Mesothelial cell of epicardium (in vitro differentiated cells): ENCODE results near the gene TALDO1. TPM values are rescaled to one million over a fixed set of nuclear protein-coding genes. Genes with fewer than 3 reads are reported as not detected.

Experiments
- DNase-seq, 2 experiments: peaks; one replicate each; pipeline ENCODE4 v3.0.0; 2021; ENCODE audit warnings: low spot score in 2 of 2; ENCODE audit not compliant: unreplicated experiment in 2 of 2
- H3K27ac Mint-ChIP-seq: 2 replicates; pipeline ENCODE4 v1.8.0; 2021; ENCODE audit warnings: mixed read lengths
- H3K27me3 Mint-ChIP-seq: 2 replicates; pipeline ENCODE4 v1.8.0; 2021; ENCODE audit warnings: low read depth, mixed read lengths
- H3K36me3 Mint-ChIP-seq: 2 replicates; pipeline ENCODE4 v1.8.0; 2021; ENCODE audit warnings: mixed read lengths
- H3K4me1 Mint-ChIP-seq: 2 replicates; pipeline ENCODE4 v1.8.0; 2021; ENCODE audit warnings: mixed read lengths
- H3K4me3 Mint-ChIP-seq: 2 replicates; pipeline ENCODE4 v1.8.0; 2021; ENCODE audit warnings: mild to moderate bottlenecking, moderate library complexity, mixed read lengths
- H3K9me3 Mint-ChIP-seq: 2 replicates; pipeline ENCODE4 v1.8.0; 2021; ENCODE audit warnings: mixed read lengths
- CTCF ChIP-seq: fragments of 200-600 bp; sonication (generic); IDR thresholded peaks from one replicate; pipeline ENCODE4 v1.5.0; 2021; ENCODE audit warnings: antibody characterized with exemption; ENCODE audit not compliant: unreplicated experiment
- total RNA-seq: library from RNA; stranded (reverse); gene quantifications from 3 replicates; pipeline ENCODE4 v1.2.1, GENCODE V29; 2021

TALDO1 gene
- total RNA-seq, 1 donor from 2014 or later: 97.5 TPM

GRCh38 chr11:705646-706438, 41.4 kb upstream of the TALDO1 start, which contains the start of gene EPS8L2:
EPS8L2 (plus strand) TSS chr11:706231; CDS start chr11:709408, 3,177 bp downstream.
- Mint-ChIP-seq H3K4me3 (peak within 1 kb of the TSS; percentile 68), H3K27ac (peak within 1 kb of the TSS; percentile 91), H3K4me1 (peaks cover 16% of the 10 kb centered on the region), H3K36me3 (peaks cover 1% of the 10 kb centered on the region), H3K9me3 (no peaks in the 10 kb centered on the region), H3K27me3 (peaks cover 6% of the 10 kb centered on the region)
- DNase-seq: no peak
- TF ChIP-seq CTCF: no peak

- no peaks in the 10 kb centered on the region for H3K9me3 Mint-ChIP-seq
- H3K36me3 Mint-ChIP-seq: peaks cover 2% of the 10 kb centered on the region
- DNase-seq: no peak
- peak overlapping the region; percentile 68 for H3K4me3 Mint-ChIP-seq
- H3K27ac Mint-ChIP-seq: peak overlapping the region; percentile 56
- H3K27me3 Mint-ChIP-seq: peaks cover 6% of the 10 kb centered on the region
- TF ChIP-seq CTCF: no peak
- H3K4me1 Mint-ChIP-seq: peaks cover 18% of the 10 kb centered on the region
Observed at GRCh38 chr11:706439-706956, 40.8 kb upstream of the TALDO1 start.

GRCh38 chr11:706957-707816, 40.1 kb upstream of the TALDO1 start:
- Mint-ChIP-seq H3K36me3 (peaks cover 2% of the 10 kb centered on the region), H3K27ac (peak overlapping the region; percentile 91), H3K9me3 (no peaks in the 10 kb centered on the region), H3K4me3 (peak overlapping the region; percentile 68), H3K27me3 (peaks cover 6% of the 10 kb centered on the region), H3K4me1 (peaks cover 18% of the 10 kb centered on the region)
- TF ChIP-seq CTCF: no peak
- DNase-seq: no peak

- Mint-ChIP-seq H3K4me1 (peaks cover 18% of the 10 kb centered on the region), H3K4me3 (peak overlapping the region; percentile 63), H3K9me3 (no peaks in the 10 kb centered on the region), H3K27me3 (peaks cover 6% of the 10 kb centered on the region), H3K27ac (peak overlapping the region; percentile 91), H3K36me3 (peaks cover 2% of the 10 kb centered on the region)
- no peak for TF ChIP-seq CTCF
- DNase-seq: peak in 1 of 2 experiments; percentile 46
Observed at GRCh38 chr11:707817-708420, 39.3 kb upstream of the TALDO1 start.

GRCh38 chr11:708511-708910, 38.8 kb upstream of the TALDO1 start:
- Mint-ChIP-seq H3K36me3 (peaks cover 2% of the 10 kb centered on the region), H3K4me1 (peaks cover 18% of the 10 kb centered on the region), H3K4me3 (no peak overlapping the region), H3K27me3 (peaks cover 6% of the 10 kb centered on the region), H3K9me3 (no peaks in the 10 kb centered on the region), H3K27ac (no peak overlapping the region)
- no peak for TF ChIP-seq CTCF
- no peak for DNase-seq
